WTC11 (cell line): Measurements from ENCODE around the gene IRX4. TPM values are rescaled to one million over a fixed set of nuclear protein-coding genes. Genes with fewer than 3 reads are reported as not detected.

ENCODE experiments used
- ATAC-seq: fragments of 200-7000 bp; cut with Tn5 transposase; 2 replicates; pipeline ENCODE4 v1.10.0; 2021; ENCODE audit warnings: mild to moderate bottlenecking, moderate library complexity
- CTCF ChIA-PET: fragments of 300-600 bp; sonication (Branson Sonifier 250); formaldehyde crosslinking; loops from one replicate; lab custom pipeline; 2021; ENCODE audit warnings: antibody characterized with exemption; lab: Charles Lee
- POLR2A ChIA-PET: fragments of 350-600 bp; sonication (Branson Sonifier 250); formaldehyde crosslinking; loops from one replicate; lab custom pipeline; 2021; ENCODE audit warnings: antibody characterized with exemption; lab: Charles Lee
- DNase-seq: peaks from one replicate; pipeline ENCODE4 v3.0.0; 2021; ENCODE audit warnings: low spot score
- H3K27ac Mint-ChIP-seq: 2 replicates; pipeline ENCODE4 v1.8.0; 2021; ENCODE audit warnings: mixed read lengths
- H3K27me3 Mint-ChIP-seq: 2 replicates; pipeline ENCODE4 v1.8.0; 2021; ENCODE audit warnings: low read depth, mild to moderate bottlenecking, moderate library complexity, mixed read lengths
- H3K36me3 Mint-ChIP-seq: 2 replicates; pipeline ENCODE4 v1.8.0; 2021; ENCODE audit warnings: mixed read lengths
- H3K4me1 Mint-ChIP-seq: 2 replicates; pipeline ENCODE4 v1.8.0; 2022; ENCODE audit warnings: mixed read lengths
- H3K4me3 Mint-ChIP-seq: 2 replicates; pipeline ENCODE4 v1.8.0; 2021; ENCODE audit warnings: mild to moderate bottlenecking, moderate library complexity, mixed read lengths
- H3K9me3 Mint-ChIP-seq: 2 replicates; pipeline ENCODE4 v1.8.0; 2021; ENCODE audit warnings: mixed read lengths
- CREM ChIP-seq: sonication (generic); formaldehyde crosslinking; IDR thresholded peaks from 2 replicates; pipeline ENCODE4 v1.8.1; 2022; ENCODE audit warnings: mild to moderate bottlenecking, missing genetic modification reagents, moderate library complexity
- FOXP1 ChIP-seq: sonication (generic); formaldehyde crosslinking; IDR thresholded peaks from 2 replicates; pipeline ENCODE4 v1.8.0; 2022; ENCODE audit warnings: missing genetic modification reagents, mild to moderate bottlenecking, moderate library complexity, borderline replicate concordance
- MXD4 ChIP-seq: fragments of 250-450 bp; sonication (Bioruptor Pico); IDR thresholded peaks from 2 replicates; pipeline ENCODE4 v1.8.0; 2021; ENCODE audit warnings: mild to moderate bottlenecking, moderate library complexity, borderline replicate concordance
- NFYB ChIP-seq: sonication (generic); formaldehyde crosslinking; conservative IDR thresholded peaks from 2 replicates; pipeline ENCODE4 v1.8.0; 2022; ENCODE audit warnings: low read depth, missing genetic modification reagents
- NR3C1 ChIP-seq: sonication (generic); formaldehyde crosslinking; conservative IDR thresholded peaks from 2 replicates; pipeline ENCODE4 v1.8.1; 2023; ENCODE audit warnings: low read depth, mild to moderate bottlenecking, missing genetic modification reagents
- SP1 ChIP-seq: sonication (generic); formaldehyde crosslinking; conservative IDR thresholded peaks from 2 replicates; pipeline ENCODE4 v1.8.1; 2022; ENCODE audit warnings: missing genetic modification reagents
- TEAD1 ChIP-seq: sonication (generic); formaldehyde crosslinking; IDR thresholded peaks from 2 replicates; pipeline ENCODE4 v1.8.0; 2022; ENCODE audit warnings: mild to moderate bottlenecking, missing genetic modification reagents
- ZNF138 ChIP-seq: sonication (generic); formaldehyde crosslinking; conservative IDR thresholded peaks from 2 replicates; pipeline ENCODE4 v1.8.1; 2022; ENCODE audit warnings: mild to moderate bottlenecking, moderate library complexity, missing genetic modification reagents
- ZNF263 ChIP-seq: sonication (generic); formaldehyde crosslinking; IDR thresholded peaks from 2 replicates; pipeline ENCODE4 v1.8.1; 2022; ENCODE audit warnings: low read depth, mild to moderate bottlenecking, moderate library complexity, missing genetic modification reagents
- ZNF423 ChIP-seq: fragments of 250-450 bp; sonication (Bioruptor Pico); IDR thresholded peaks from 2 replicates; pipeline ENCODE4 v2.1.2; 2022; ENCODE audit warnings: mild to moderate bottlenecking, moderate library complexity
- total RNA-seq: library from RNA; stranded (reverse); gene quantifications from 3 replicates; pipeline ENCODE4 v1.2.3, GENCODE V29; 2021
- TF ChIP-seq, protein P1 (sequence below): sonication (generic); formaldehyde crosslinking; IDR thresholded peaks from 2 replicates; pipeline ENCODE4 v1.8.1; 2023; ENCODE audit warnings: mild to moderate bottlenecking, missing genetic modification reagents, borderline replicate concordance
- TF ChIP-seq, protein P2 (sequence below): sonication (generic); formaldehyde crosslinking; IDR thresholded peaks from 2 replicates; pipeline ENCODE4 v1.8.0; 2022; ENCODE audit warnings: mild to moderate bottlenecking, missing genetic modification reagents
- TF ChIP-seq, protein P3 (sequence below): sonication (generic); formaldehyde crosslinking; IDR thresholded peaks from 2 replicates; pipeline ENCODE4 v1.8.0; 2022; ENCODE audit warnings: mild to moderate bottlenecking, missing genetic modification reagents
- TF ChIP-seq, protein P4 (sequence below): sonication (generic); formaldehyde crosslinking; IDR thresholded peaks from 2 replicates; pipeline ENCODE4 v1.8.1; 2023; ENCODE audit warnings: mild to moderate bottlenecking, moderate library complexity, missing genetic modification reagents
- TF ChIP-seq, protein P5 (sequence below): fragments of 200-600 bp; IDR thresholded peaks from 2 replicates; pipeline ENCODE4 v1.8.0; 2022; ENCODE audit warnings: antibody characterized with exemption
- TF ChIP-seq, protein P6 (sequence below): sonication (generic); formaldehyde crosslinking; IDR thresholded peaks from 2 replicates; pipeline ENCODE4 v1.8.1; 2022; ENCODE audit warnings: low read depth, missing genetic modification reagents, borderline replicate concordance

IRX4 gene
- total RNA-seq, 1 experiment from 2014 or later = 9.0 TPM

DNA sequence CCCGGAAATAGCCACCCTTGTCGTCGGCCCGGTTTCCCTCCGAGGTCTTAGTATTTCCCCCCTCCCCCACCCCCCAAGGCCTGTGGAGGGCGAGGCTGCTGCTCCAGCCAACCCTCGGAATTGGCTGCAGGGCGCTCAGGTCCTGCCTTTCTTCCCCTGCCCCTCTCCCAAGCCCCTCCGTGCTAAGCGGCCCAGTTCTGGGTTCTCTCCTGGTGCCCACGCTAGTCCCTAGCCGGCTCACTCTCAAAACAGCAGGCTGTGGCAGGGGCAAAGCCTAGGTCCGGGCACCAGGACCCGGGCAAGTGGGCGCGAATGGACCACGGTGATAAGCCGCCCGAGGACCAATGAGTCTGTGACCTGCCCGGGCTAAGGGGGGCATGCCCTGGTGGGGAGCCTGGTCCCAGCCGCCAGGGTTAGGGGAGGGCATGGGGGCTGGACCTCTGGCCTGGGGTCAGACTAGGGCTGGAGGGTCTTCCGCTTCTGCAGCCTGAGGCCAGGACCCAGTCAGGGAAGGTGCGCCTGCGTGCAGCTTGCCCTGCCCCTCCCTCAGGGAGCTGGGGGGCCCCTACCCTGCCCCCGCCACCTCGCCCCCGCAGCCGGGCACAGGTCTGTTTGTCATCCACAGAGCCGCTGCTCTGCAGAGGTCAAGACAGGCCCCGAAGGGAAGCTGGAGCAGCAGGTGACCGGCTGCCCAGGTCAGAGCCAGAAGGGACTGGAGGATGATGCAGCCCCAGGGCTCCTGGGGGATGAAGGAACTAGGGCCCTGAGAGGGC, 5.0 kb upstream of the IRX4 start:
- ATAC-seq (peak; percentile 5; the same call in 1 of the 2 replicates), DNase-seq (no peak)
- POLR2A ChIA-PET = interaction anchor here (1.0 kb wide), 1 partner anchor 87 kb away, joined by 4 read pairs; no protein-coding TSS in a partner anchor
- peaks cover 30% of the 10 kb centered on the region for H3K4me1 Mint-ChIP-seq
- CTCF ChIA-PET = interaction anchor here (0.7 to 1.8 kb wide), 3 partner anchors 13 to 124 kb away, joined by 4 to 6 read pairs (median 4); no protein-coding TSS in a partner anchor
- no peaks in the 10 kb centered on the region for H3K36me3 Mint-ChIP-seq
- no peak overlapping the region for H3K27ac Mint-ChIP-seq
- peak overlapping the region; percentile 58 for H3K4me3 Mint-ChIP-seq
- peaks cover 78% of the 10 kb centered on the region for H3K27me3 Mint-ChIP-seq
- TF ChIP-seq CREM (CRISPR knock-in tag) (no peak), TEAD1 (CRISPR knock-in tag) (no peak), SP1 (0 out of 2 replicates have a peak, but pooled peaks have one; percentile 2)
- TF ChIP-seq, protein P1, sequence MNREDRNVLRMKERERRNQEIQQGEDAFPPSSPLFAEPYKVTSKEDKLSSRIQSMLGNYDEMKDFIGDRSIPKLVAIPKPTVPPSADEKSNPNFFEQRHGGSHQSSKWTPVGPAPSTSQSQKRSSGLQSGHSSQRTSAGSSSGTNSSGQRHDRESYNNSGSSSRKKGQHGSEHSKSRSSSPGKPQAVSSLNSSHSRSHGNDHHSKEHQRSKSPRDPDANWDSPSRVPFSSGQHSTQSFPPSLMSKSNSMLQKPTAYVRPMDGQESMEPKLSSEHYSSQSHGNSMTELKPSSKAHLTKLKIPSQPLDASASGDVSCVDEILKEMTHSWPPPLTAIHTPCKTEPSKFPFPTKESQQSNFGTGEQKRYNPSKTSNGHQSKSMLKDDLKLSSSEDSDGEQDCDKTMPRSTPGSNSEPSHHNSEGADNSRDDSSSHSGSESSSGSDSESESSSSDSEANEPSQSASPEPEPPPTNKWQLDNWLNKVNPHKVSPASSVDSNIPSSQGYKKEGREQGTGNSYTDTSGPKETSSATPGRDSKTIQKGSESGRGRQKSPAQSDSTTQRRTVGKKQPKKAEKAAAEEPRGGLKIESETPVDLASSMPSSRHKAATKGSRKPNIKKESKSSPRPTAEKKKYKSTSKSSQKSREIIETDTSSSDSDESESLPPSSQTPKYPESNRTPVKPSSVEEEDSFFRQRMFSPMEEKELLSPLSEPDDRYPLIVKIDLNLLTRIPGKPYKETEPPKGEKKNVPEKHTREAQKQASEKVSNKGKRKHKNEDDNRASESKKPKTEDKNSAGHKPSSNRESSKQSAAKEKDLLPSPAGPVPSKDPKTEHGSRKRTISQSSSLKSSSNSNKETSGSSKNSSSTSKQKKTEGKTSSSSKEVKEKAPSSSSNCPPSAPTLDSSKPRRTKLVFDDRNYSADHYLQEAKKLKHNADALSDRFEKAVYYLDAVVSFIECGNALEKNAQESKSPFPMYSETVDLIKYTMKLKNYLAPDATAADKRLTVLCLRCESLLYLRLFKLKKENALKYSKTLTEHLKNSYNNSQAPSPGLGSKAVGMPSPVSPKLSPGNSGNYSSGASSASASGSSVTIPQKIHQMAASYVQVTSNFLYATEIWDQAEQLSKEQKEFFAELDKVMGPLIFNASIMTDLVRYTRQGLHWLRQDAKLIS (CRISPR knock-in tag) = no peak
- TF ChIP-seq, protein P2, sequence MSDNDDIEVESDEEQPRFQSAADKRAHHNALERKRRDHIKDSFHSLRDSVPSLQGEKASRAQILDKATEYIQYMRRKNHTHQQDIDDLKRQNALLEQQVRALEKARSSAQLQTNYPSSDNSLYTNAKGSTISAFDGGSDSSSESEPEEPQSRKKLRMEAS = no peak
- TF ChIP-seq, all 79 proteins: peak for 1
- H3K9me3 Mint-ChIP-seq = no peaks in the 10 kb centered on the region

DNA sequence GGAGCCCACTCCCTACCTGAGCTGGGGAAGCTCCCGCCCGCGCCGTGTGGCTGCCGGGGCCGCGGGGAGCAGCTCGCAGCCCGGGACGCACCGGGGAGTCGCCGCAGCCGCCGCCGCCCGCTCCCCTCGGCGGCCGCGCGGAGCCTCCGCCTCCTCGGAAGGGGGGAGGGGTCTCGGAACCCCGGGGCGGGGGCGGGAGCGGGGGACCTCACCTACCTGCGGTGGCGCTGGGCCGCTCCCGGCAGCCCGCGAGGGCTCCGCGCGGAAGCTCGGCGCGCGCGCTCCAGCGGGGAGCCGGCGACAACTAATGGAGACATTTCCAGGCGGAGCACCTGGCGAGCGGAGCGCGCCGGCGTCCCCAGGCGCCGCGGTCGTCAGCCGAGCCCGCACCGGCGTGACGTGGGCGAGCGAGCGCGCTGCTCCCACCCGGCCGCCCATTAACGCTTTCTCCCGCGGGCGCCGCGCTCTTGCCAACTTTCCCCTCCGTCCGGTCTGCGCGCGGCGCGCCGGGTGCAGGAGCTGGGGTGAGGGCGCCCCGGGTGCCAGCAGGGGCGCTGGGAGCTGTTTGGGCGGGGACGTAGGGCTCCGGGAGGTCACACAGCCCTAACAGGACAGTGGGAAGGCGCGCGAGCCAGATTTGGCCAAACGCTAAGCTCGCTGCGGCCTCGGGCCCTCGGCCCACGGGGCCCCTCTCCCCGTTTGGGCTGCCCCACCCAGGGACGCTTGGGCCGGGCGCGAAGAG, 4.3 kb upstream of the IRX4 start:
- peaks cover 79% of the 10 kb centered on the region for H3K27me3 Mint-ChIP-seq
- no peaks in the 10 kb centered on the region for H3K9me3 Mint-ChIP-seq
- no peak overlapping the region for H3K27ac Mint-ChIP-seq
- H3K4me1 Mint-ChIP-seq = peaks cover 30% of the 10 kb centered on the region
- TF ChIP-seq FOXP1 (0 out of 2 replicates have a peak, but pooled peaks have one; percentile 15), ZNF138 (CRISPR knock-in tag) (no peak), ZNF423 (CRISPR knock-in tag) (peak; percentile 23; the same call in 1 of the 2 replicates), SP1 (0 out of 2 replicates have a peak, but pooled peaks have one; percentile 31)
- TF ChIP-seq, all 79 proteins: peak for 3
- ChIA-PET CTCF (interaction anchor here (0.7 to 0.9 kb wide), 2 partner anchors 12 to 62 kb away, joined by 4 read pairs; no protein-coding TSS in a partner anchor), POLR2A (interaction anchor here (1.0 kb wide), 1 partner anchor 86 kb away, joined by 4 read pairs; no protein-coding TSS in a partner anchor)
- DNase-seq (no peak), ATAC-seq (no peak)
- Mint-ChIP-seq H3K36me3 (no peaks in the 10 kb centered on the region), H3K4me3 (peak overlapping the region; percentile 78)

DNA sequence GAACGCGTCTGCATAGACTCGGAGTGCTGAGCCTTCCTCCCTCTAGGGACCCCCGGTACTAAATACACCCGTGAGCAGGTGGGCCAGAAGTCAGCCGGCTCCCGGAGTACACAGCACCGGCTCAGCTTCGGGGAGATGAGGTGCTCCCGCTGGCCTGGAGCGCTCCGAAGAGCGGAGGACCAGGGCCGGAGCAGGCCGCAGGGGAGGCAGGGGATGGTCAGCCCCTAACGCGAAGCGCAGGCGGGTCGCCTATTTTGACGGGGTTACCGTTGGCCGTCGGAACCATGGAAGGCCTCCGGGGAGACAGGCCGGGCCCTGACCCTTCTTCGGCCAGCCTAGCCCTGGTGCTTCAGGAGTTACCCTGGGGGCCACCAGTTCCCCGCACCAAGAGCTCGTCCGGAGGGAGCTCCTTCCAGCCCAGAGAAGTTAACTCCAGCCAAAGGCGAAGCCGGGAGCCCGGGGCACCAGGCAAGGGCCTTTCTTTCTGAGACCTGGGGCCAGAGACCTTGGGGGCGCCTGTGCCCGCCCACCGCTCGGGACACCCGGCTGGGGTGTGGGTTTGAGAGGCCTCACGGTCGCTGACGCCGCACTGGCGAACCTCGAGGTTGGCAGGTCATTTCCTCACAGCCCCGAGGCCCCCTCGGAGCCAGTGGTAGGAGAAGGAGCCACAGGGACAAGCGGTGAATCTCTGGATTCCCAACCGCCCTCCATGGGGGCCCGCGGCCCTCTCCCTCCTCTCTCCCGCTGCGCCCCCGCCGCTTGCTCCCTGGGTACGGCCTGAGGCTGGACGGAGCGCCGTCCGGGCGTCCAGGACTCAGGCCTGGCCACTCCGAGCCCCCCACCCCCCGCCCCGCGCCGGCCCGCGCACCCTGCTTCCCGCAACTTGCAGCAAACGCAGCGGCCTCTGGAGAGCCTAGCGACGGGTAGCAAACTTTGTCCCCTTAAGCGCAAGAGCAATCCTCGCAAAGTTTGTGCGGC, 3.4 kb upstream of the IRX4 start:
- no peak for ATAC-seq
- CTCF ChIA-PET = interaction anchor here (1.3 kb wide), 1 partner anchor 8 kb away, joined by 4 read pairs; no protein-coding TSS in a partner anchor
- POLR2A ChIA-PET = no interaction called here
- no peak overlapping the region for H3K27ac Mint-ChIP-seq
- H3K4me3 Mint-ChIP-seq = peak overlapping the region; percentile 78
- no peaks in the 10 kb centered on the region for H3K9me3 Mint-ChIP-seq
- DNase-seq = no peak
- peaks cover 30% of the 10 kb centered on the region for H3K4me1 Mint-ChIP-seq
- no peaks in the 10 kb centered on the region for H3K36me3 Mint-ChIP-seq
- peaks cover 85% of the 10 kb centered on the region for H3K27me3 Mint-ChIP-seq
- TF ChIP-seq MXD4 (no peak), FOXP1 (no peak), NR3C1 (CRISPR knock-in tag) (no peak), ZNF263 (CRISPR knock-in tag) (peak; percentile 78), NFYB (CRISPR knock-in tag) (no peak)
- TF ChIP-seq, protein P3, sequence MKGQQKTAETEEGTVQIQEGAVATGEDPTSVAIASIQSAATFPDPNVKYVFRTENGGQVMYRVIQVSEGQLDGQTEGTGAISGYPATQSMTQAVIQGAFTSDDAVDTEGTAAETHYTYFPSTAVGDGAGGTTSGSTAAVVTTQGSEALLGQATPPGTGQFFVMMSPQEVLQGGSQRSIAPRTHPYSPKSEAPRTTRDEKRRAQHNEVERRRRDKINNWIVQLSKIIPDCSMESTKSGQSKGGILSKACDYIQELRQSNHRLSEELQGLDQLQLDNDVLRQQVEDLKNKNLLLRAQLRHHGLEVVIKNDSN (CRISPR knock-in tag) = no peak
- TF ChIP-seq, protein P4, sequence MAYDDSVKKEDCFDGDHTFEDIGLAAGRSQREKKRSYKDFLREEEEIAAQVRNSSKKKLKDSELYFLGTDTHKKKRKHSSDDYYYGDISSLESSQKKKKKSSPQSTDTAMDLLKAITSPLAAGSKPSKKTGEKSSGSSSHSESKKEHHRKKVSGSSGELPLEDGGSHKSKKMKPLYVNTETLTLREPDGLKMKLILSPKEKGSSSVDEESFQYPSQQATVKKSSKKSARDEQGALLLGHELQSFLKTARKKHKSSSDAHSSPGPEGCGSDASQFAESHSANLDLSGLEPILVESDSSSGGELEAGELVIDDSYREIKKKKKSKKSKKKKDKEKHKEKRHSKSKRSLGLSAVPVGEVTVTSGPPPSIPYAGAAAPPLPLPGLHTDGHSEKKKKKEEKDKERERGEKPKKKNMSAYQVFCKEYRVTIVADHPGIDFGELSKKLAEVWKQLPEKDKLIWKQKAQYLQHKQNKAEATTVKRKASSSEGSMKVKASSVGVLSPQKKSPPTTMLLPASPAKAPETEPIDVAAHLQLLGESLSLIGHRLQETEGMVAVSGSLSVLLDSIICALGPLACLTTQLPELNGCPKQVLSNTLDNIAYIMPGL = 0 out of 2 replicates have a peak, but pooled peaks have one; percentile 43
- TF ChIP-seq, protein P5, sequence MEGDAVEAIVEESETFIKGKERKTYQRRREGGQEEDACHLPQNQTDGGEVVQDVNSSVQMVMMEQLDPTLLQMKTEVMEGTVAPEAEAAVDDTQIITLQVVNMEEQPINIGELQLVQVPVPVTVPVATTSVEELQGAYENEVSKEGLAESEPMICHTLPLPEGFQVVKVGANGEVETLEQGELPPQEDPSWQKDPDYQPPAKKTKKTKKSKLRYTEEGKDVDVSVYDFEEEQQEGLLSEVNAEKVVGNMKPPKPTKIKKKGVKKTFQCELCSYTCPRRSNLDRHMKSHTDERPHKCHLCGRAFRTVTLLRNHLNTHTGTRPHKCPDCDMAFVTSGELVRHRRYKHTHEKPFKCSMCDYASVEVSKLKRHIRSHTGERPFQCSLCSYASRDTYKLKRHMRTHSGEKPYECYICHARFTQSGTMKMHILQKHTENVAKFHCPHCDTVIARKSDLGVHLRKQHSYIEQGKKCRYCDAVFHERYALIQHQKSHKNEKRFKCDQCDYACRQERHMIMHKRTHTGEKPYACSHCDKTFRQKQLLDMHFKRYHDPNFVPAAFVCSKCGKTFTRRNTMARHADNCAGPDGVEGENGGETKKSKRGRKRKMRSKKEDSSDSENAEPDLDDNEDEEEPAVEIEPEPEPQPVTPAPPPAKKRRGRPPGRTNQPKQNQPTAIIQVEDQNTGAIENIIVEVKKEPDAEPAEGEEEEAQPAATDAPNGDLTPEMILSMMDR = no peak
- TF ChIP-seq, protein P6, sequence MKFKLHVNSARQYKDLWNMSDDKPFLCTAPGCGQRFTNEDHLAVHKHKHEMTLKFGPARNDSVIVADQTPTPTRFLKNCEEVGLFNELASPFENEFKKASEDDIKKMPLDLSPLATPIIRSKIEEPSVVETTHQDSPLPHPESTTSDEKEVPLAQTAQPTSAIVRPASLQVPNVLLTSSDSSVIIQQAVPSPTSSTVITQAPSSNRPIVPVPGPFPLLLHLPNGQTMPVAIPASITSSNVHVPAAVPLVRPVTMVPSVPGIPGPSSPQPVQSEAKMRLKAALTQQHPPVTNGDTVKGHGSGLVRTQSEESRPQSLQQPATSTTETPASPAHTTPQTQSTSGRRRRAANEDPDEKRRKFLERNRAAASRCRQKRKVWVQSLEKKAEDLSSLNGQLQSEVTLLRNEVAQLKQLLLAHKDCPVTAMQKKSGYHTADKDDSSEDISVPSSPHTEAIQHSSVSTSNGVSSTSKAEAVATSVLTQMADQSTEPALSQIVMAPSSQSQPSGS (CRISPR knock-in tag) = no peak
